K562 (cell line): ENCODE results near the gene ARHGAP42. TPM values are rescaled to one million over a fixed set of nuclear protein-coding genes. Genes with fewer than 3 reads are reported as not detected.
A peak's percentile ranks its signal among the peaks of the same experiment; 100 is the strongest.

Experiments
- ATAC-seq: fragments of 200-7000 bp; cut with Tn5 transposase; 3 replicates; pipeline ENCODE4 v1.9.1; 2020; ENCODE audit warnings: moderate library complexity
- BruUV-seq: library from RNA; stranded (reverse); fragments of 400-500 nt; replicated peaks from 2 replicates; lab custom pipeline; 2021; lab: Mats Ljungman, UMichigan
- CTCF ChIA-PET: fragments of 300-600 bp; formaldehyde crosslinking; extraction: SDS; loops from one replicate; lab custom pipeline; 2021; ENCODE audit warnings: low intra/inter-chr PET ratio; lab: Yijun Ruan, JAX
- POLR2A ChIA-PET: fragments of 300-600, 350-650 bp; sonication (Branson Sonifier 250); formaldehyde crosslinking; extraction: SDS; loops from one replicate; lab custom pipeline; 2021; ENCODE audit warnings: antibody characterized with exemption, inconsistent platforms; lab: Yijun Ruan, JAX
- DNase-seq, 4 experiments: peaks; one replicate each; pipeline versions ENCODE4 v3.0.0 to v3.0.0-alpha.2; 2011 to 2018; ENCODE audit warnings: low spot score in 3 of 4, mixed read lengths in 3 of 4; ENCODE audit errors: extremely low read depth in 1 of 4
- FAIRE-seq: peaks from 2 replicates; lab custom pipeline; 2011; peaks lifted over from hg19 to GRCh38; lab: Jason Lieb, UNC
- H2AFZ ChIP-seq: 2 replicates; pipeline ENCODE4 v1.6.0; 2011; ENCODE audit warnings: low read depth, low read length, control low read depth, inconsistent platforms
- H3K27ac ChIP-seq: fragments of 200-600 bp; 3 replicates; pipeline ENCODE4 v1.8.0; 2011; ENCODE audit warnings: low read depth, mild to moderate bottlenecking, control low read depth, inconsistent platforms, low read length, moderate library complexity, mixed read lengths; ENCODE audit errors: extremely low read depth
- H3K27me3 ChIP-seq, 2 experiments: fragments of 300-600 bp in 1 of 2; 2 replicates in 1 of 2; 3 replicates in 1 of 2; pipeline versions ENCODE4 v1.6.0 to v1.8.0; 2011; ENCODE audit warnings: inconsistent platforms in 2 of 2, low read length in 2 of 2, mild to moderate bottlenecking in 1 of 2, mixed read lengths in 1 of 2, moderate library complexity in 1 of 2; ENCODE audit not compliant: control insufficient read depth in 2 of 2, insufficient read depth in 2 of 2
- H3K36me3 ChIP-seq: fragments of 300-600 bp; 3 replicates; pipeline ENCODE4 v1.8.0; 2011; ENCODE audit warnings: mild to moderate bottlenecking, low read length, inconsistent platforms; ENCODE audit not compliant: control insufficient read depth, insufficient read depth
- H3K4me1 ChIP-seq, 2 experiments: fragments of 200-600 bp in 1 of 2; replicated peaks in 1 of 2; 2 replicates in 1 of 2; 3 replicates in 1 of 2; pipeline versions ENCODE4 v1.5.1 to v1.8.0; 2011; ENCODE audit warnings: inconsistent platforms in 2 of 2, low read length in 2 of 2, mild to moderate bottlenecking in 1 of 2, mixed read lengths in 1 of 2, moderate library complexity in 1 of 2; ENCODE audit not compliant: control insufficient read depth in 2 of 2, insufficient read depth in 2 of 2
- H3K4me2 ChIP-seq: 2 replicates; pipeline ENCODE4 v1.6.1; 2011; ENCODE audit warnings: low read length, control low read depth, inconsistent platforms, mixed read lengths; ENCODE audit not compliant: insufficient read depth
- H3K4me3 ChIP-seq: fragments of 200-600 bp; sonication (generic), shearing (Covaris generic); 2 replicates; pipeline ENCODE4 v1.5.1; 2016; ENCODE audit warnings: control low read depth, inconsistent platforms
- H3K79me2 ChIP-seq: fragments of 200-600 bp; 3 replicates; pipeline ENCODE4 v1.8.0; 2011; ENCODE audit warnings: low read length, inconsistent platforms; ENCODE audit not compliant: control insufficient read depth, insufficient read depth
- H3K9ac ChIP-seq, 2 experiments: 2 replicates each; pipeline versions ENCODE4 v1.6.0 to v1.6.1; 2011; ENCODE audit warnings: low read depth in 2 of 2, low read length in 2 of 2, control low read depth in 1 of 2, inconsistent platforms in 1 of 2, mild to moderate bottlenecking in 1 of 2, mixed read lengths in 1 of 2; ENCODE audit not compliant: insufficient read depth in 1 of 2
- H3K9me1 ChIP-seq: one replicate; pipeline ENCODE4 v1.6.0; 2011; ENCODE audit warnings: inconsistent platforms, mild to moderate bottlenecking, low read length, moderate library complexity; ENCODE audit not compliant: control insufficient read depth, insufficient read depth
- H3K9me3 ChIP-seq: replicated peaks from 2 replicates; pipeline ENCODE4 v1.5.1; 2011; ENCODE audit warnings: low read depth, low read length, inconsistent platforms; ENCODE audit not compliant: control insufficient read depth, insufficient read depth
- H4K20me1 ChIP-seq: replicated peaks from 2 replicates; pipeline ENCODE4 v1.6.1; 2011; ENCODE audit warnings: low read length, inconsistent platforms, mixed read lengths; ENCODE audit not compliant: control insufficient read depth, insufficient read depth
- FOXO4 ChIP-seq: fragments of 450-650 bp; formaldehyde crosslinking; IDR thresholded peaks from 2 replicates; pipeline ENCODE4 v1.4.0; 2020; ENCODE audit warnings: mild to moderate bottlenecking, moderate library complexity
- MAFF ChIP-seq: IDR thresholded peaks from 2 replicates; pipeline ENCODE4 v1.6.1; 2012; ENCODE audit warnings: low read length, improper control_type of control experiment
- NR2C1 ChIP-seq, 2 experiments: fragments of 450-650 bp; IDR thresholded peaks; 2 replicates each; pipeline ENCODE4 v1.6.1; 2017; ENCODE audit warnings: mild to moderate bottlenecking in 2 of 2, antibody characterized with exemption in 1 of 2, inconsistent platforms in 1 of 2, missing compliant biosample characterization in 1 of 2, missing genetic modification characterization in 1 of 2
- PRMT5 ChIP-seq: sonication (generic); formaldehyde crosslinking; IDR thresholded peaks from 2 replicates; pipeline ENCODE4 v1.5.0; 2020; ENCODE audit warnings: missing genetic modification reagents
- SMARCA4 ChIP-seq: fragments of 450-650 bp; IDR thresholded peaks from 2 replicates; pipeline ENCODE4 v1.6.1; 2016
- TRIM25 ChIP-seq: fragments of 450-650 bp; IDR thresholded peaks from 2 replicates; pipeline ENCODE4 v1.7.0; 2016; ENCODE audit warnings: borderline replicate concordance
- ZNF717 ChIP-seq: fragments of 250-450 bp; sonication (Bioruptor Pico); IDR thresholded peaks from 2 replicates; pipeline ENCODE4 v1.5.0; 2021
- WGBS: fragments of 100-300 bp; shearing (Covaris generic); methylation state at CpG from one replicate; pipeline ENCODE4 v1.1.6; 2016; ENCODE audit warnings: low coverage, mixed read lengths; ENCODE audit not compliant: insufficient coverage; ENCODE audit errors: missing lambda C conversion rate; 5-methylcytosine and 5-hydroxymethylcytosine counted together
- in situ Hi-C: fragments of 300-500 bp; cut with MboI; formaldehyde crosslinking; loops from 4 replicates; pipeline ENCODE4 v1.15.0; 2018; ENCODE audit warnings: inconsistent platforms, mixed read lengths
- intact Hi-C: fragments of 100-400 bp; cut with micrococcal nuclease; formaldehyde crosslinking; loops from 2 replicates; pipeline ENCODE4 v1.14.2; 2022
- polyA plus RNA-seq, 8 experiments: library from polyadenylated mRNA; depleted of rRNA in 4 of 8; stranded (reverse) in 5 of 8; unstranded in 3 of 8; fragments of >200 nt; fragmentation: Nextera tagmentation in 2 of 8; fragmentation: Illumina TruSeq in 1 of 8; extraction: Ambion mirVana in 2 of 8; extraction: Trizol in 1 of 8; gene quantifications; 2 replicates each; pipeline versions ENCODE4 v1.2.1 to v1.2.3, GENCODE V29; 2011 to 2014; ENCODE audit warnings: inconsistent platforms in 1 of 8, missing spikeins in 1 of 8
- total RNA-seq, 7 experiments: library from RNA; depleted of rRNA in 6 of 7; stranded (reverse); fragments of >200 nt in 6 of 7; fragmentation: Illumina TruSeq in 2 of 7; extraction: Trizol in 2 of 7; gene quantifications; 2 replicates each; pipeline versions ENCODE4 v1.2.1 to v1.2.3, GENCODE V29; 2011 to 2021; ENCODE audit warnings: low replicate concordance in 1 of 7
- TF ChIP-seq, protein P1 (sequence below): fragments of 450-650 bp; IDR thresholded peaks from 2 replicates; pipeline ENCODE4 v1.6.1; 2014; ENCODE audit warnings: low read depth, mild to moderate bottlenecking, moderate library complexity, borderline replicate concordance
- TF ChIP-seq, protein P2 (sequence below): fragments of 250-450 bp; sonication (Bioruptor Pico); IDR thresholded peaks from 2 replicates; pipeline ENCODE4 v1.4.0; 2020

Gene ARHGAP42
- total and polyA plus RNA-seq, 9 of the 15 experiments (the other 6 are each of a cell fraction or from before 2014, with no cell fraction given), result 0.95 to 6.1 (median 2.4) TPM

- TF ChIP-seq, protein P1, sequence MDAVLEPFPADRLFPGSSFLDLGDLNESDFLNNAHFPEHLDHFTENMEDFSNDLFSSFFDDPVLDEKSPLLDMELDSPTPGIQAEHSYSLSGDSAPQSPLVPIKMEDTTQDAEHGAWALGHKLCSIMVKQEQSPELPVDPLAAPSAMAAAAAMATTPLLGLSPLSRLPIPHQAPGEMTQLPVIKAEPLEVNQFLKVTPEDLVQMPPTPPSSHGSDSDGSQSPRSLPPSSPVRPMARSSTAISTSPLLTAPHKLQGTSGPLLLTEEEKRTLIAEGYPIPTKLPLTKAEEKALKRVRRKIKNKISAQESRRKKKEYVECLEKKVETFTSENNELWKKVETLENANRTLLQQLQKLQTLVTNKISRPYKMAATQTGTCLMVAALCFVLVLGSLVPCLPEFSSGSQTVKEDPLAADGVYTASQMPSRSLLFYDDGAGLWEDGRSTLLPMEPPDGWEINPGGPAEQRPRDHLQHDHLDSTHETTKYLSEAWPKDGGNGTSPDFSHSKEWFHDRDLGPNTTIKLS, result no peak
- TF ChIP-seq, all 486 proteins: peak for 0
Observed at GRCh38 chr11:100837311-100837710, 150.2 kb downstream of the ARHGAP42 start (continued).

DNA sequence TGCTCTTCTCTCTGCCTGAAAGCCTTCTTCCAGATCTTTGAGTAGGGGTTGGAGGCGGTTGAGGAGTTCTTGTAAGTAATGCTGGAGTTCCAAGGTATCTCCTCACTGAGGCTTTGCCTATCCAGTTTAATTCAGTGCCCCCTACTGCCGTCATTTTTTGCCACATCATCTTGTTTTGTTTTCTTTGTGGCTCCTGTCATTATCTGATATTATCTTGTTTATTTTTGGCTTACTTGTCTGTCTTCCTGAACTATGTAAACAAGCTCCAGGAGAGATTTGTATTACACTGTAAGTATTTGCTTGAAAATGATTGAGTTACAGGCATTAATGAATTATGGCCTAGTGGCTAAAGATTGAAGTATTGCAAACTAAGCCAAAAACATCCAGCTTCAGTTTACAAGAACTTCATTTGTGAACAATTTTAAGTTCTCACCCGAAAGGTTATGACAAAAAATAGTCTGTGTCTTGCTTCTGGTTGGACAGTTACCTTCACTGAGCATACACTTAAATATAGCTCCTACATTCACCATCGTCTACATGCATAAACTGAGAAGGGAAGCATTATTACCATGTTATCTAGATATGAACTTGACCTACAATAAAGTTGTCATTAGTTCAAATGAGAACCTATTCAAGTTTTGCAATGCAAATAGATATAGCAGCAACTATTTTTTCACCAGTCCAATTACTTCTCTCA, 154.8 kb downstream of the ARHGAP42 start:
- no peak overlapping the region for H2AFZ ChIP-seq
- intact Hi-C loops (no loop called here), in situ Hi-C loops (no loop called here)
- DNase-seq, result no peak
- WGBS, result 25% methylated on average over 4 of the region's 4 CpGs
- CTCF ChIA-PET, result interaction anchor here (0.6 kb wide), 1 partner anchor 9 kb away, joined by 3 read pairs; no protein-coding TSS in a partner anchor
- H3K9me1 ChIP-seq, result no peaks in the 10 kb centered on the region
- H3K9ac ChIP-seq, result no peak overlapping the region
- POLR2A ChIA-PET, result no interaction called here
- no peaks in the 10 kb centered on the region for H3K4me1 ChIP-seq
- H3K27me3 ChIP-seq, result no peaks in the 10 kb centered on the region
- H3K27ac ChIP-seq, result no peak overlapping the region
- no peak for ATAC-seq
- no peaks in the 10 kb centered on the region for H3K79me2 ChIP-seq
- H3K36me3 ChIP-seq, result no peaks in the 10 kb centered on the region
- BruUV-seq, result no TSS peak
- H3K9me3 ChIP-seq, result no peaks in the 10 kb centered on the region
- no peaks in the 10 kb centered on the region for H4K20me1 ChIP-seq
- H3K4me2 ChIP-seq, result no peak overlapping the region
- no peak overlapping the region for H3K4me3 ChIP-seq
- no peak for FAIRE-seq
- TF ChIP-seq, protein P2, sequence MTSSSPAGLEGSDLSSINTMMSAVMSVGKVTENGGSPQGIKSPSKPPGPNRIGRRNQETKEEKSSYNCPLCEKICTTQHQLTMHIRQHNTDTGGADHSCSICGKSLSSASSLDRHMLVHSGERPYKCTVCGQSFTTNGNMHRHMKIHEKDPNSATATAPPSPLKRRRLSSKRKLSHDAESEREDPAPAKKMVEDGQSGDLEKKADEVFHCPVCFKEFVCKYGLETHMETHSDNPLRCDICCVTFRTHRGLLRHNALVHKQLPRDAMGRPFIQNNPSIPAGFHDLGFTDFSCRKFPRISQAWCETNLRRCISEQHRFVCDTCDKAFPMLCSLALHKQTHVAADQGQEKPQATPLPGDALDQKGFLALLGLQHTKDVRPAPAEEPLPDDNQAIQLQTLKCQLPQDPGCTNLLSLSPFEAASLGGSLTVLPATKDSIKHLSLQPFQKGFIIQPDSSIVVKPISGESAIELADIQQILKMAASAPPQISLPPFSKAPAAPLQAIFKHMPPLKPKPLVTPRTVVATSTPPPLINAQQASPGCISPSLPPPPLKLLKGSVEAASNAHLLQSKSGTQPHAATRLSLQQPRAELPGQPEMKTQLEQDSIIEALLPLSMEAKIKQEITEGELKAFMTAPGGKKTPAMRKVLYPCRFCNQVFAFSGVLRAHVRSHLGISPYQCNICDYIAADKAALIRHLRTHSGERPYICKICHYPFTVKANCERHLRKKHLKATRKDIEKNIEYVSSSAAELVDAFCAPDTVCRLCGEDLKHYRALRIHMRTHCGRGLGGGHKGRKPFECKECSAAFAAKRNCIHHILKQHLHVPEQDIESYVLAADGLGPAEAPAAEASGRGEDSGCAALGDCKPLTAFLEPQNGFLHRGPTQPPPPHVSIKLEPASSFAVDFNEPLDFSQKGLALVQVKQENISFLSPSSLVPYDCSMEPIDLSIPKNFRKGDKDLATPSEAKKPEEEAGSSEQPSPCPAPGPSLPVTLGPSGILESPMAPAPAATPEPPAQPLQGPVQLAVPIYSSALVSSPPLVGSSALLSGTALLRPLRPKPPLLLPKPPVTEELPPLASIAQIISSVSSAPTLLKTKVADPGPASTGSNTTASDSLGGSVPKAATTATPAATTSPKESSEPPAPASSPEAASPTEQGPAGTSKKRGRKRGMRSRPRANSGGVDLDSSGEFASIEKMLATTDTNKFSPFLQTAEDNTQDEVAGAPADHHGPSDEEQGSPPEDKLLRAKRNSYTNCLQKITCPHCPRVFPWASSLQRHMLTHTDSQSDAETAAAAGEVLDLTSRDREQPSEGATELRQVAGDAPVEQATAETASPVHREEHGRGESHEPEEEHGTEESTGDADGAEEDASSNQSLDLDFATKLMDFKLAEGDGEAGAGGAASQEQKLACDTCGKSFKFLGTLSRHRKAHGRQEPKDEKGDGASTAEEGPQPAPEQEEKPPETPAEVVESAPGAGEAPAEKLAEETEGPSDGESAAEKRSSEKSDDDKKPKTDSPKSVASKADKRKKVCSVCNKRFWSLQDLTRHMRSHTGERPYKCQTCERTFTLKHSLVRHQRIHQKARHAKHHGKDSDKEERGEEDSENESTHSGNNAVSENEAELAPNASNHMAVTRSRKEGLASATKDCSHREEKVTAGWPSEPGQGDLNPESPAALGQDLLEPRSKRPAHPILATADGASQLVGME (CRISPR knock-in tag), result no peak
- TF ChIP-seq FOXO4 (CRISPR knock-in tag), result no peak
- TF ChIP-seq SMARCA4, result no peak
- TF ChIP-seq TRIM25, result no peak
- TF ChIP-seq ZNF717 (CRISPR knock-in tag), result no peak
- no peak for TF ChIP-seq PRMT5 (CRISPR knock-in tag)
- TF ChIP-seq MAFF, result peak; percentile 25; the same call in 1 of the 2 replicates
- no peak for TF ChIP-seq NR2C1 (IDR thresholded peaks at IDR 0.05)
- TF ChIP-seq NR2C1 (tag; IDR thresholded peaks at IDR 0.05), result no peak
